Measurements from ENCODE around the gene DICER1.

Gene DICER1

DNA sequence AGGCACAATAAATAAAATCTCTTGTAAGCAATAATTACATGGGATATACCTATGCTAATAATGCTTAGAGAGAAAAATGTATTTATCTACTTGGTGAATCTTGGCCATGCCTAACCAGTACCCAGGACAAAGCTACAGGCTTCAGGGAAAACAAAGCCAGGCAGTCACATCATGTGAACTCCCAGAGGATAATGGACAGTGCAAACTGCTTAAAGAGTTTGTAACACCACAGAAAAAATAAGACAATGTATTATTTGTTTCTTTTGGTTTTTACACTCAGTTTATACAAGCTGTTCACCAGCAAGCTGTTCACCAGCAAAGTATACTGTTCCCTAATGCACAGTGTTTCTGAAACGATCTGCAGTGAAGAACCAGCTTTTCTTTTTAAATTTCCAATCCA is 38.0 kb downstream of the DICER1 start:
- peaks cover 44% of the 10 kb centered on the region for H3K36me3 ChIP-seq (ENCODE audit: insufficient read depth, low read length)
- no peak overlapping the region for H3K9ac ChIP-seq (ENCODE audit: low read length)
- H3K4me3 ChIP-seq (ENCODE audit: low read depth in 1 of 2, low read length in 2 of 2) = no peak overlapping the region
- H3K27me3 ChIP-seq (ENCODE audit: control insufficient read depth in 1 of 2, insufficient read depth in 2 of 2, low read length in 2 of 2) = no peaks in the 10 kb centered on the region
- peaks cover 7% of the 10 kb centered on the region for H3K4me1 ChIP-seq (ENCODE audit: insufficient read depth, low read length)
- no peak overlapping the region for H3K27ac ChIP-seq (ENCODE audit: low read depth, low read length)
- no peaks in the 10 kb centered on the region for H3K9me3 ChIP-seq (ENCODE audit: low read length)

- Histone ChIP-seq H3K4me1 (ENCODE audit: insufficient read depth, low read length) (peaks cover 7% of the 10 kb centered on the region), H3K9ac (ENCODE audit: low read length) (no peak overlapping the region), H3K9me3 (ENCODE audit: low read length) (no peaks in the 10 kb centered on the region), H3K27ac (ENCODE audit: low read depth, low read length) (no peak overlapping the region), H3K36me3 (ENCODE audit: insufficient read depth, low read length) (peaks cover 38% of the 10 kb centered on the region), H3K4me3 (ENCODE audit: low read depth in 1 of 2, low read length in 2 of 2) (no peak overlapping the region), H3K27me3 (ENCODE audit: control insufficient read depth in 1 of 2, insufficient read depth in 2 of 2, low read length in 2 of 2) (no peaks in the 10 kb centered on the region)
Measured at GRCh38 chr14:95117937-95118721, 39.2 kb downstream of the DICER1 start.

GRCh38 chr14:95113476-95113875 is 43.9 kb downstream of the DICER1 start:
- H3K36me3 ChIP-seq (ENCODE audit: insufficient read depth, low read length) = peaks cover 58% of the 10 kb centered on the region
- no peak overlapping the region for H3K4me3 ChIP-seq (ENCODE audit: low read depth in 1 of 2, low read length in 2 of 2)
- no peaks in the 10 kb centered on the region for H3K9me3 ChIP-seq (ENCODE audit: low read length)
- no peak overlapping the region for H3K9ac ChIP-seq (ENCODE audit: low read length)
- no peak overlapping the region for H3K27ac ChIP-seq (ENCODE audit: low read depth, low read length)
- no peaks in the 10 kb centered on the region for H3K27me3 ChIP-seq (ENCODE audit: control insufficient read depth in 1 of 2, insufficient read depth in 2 of 2, low read length in 2 of 2)
- no peaks in the 10 kb centered on the region for H3K4me1 ChIP-seq (ENCODE audit: insufficient read depth, low read length)

DNA sequence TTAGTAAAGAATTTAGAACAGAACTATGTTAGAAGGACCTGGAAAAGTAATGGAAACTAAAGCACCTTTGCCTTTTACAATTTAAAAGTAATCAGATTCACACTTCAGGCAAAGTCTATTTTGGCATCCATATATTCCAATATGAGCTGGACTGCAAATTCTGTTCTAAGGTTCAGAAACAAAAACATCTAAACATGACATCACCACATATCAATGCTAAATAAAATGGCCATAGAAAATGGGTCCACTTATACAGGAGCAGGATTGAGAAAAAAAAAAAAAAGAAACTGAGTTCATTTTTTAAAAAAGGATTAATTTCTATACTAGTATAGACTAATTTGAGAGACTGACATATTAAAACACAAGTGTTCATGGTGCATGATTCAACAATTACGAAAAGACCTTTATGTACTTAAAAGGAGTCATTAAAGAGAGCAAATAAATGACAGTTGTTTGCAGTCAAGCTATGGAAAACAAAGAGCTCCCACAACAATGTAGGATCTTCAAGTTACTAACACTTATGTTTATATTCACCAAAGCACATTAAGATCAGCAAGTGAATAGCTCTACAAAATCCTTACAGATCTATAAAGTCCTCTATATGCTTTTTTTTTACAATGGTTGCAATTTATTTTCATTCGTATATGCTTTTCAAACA is 45.7 kb downstream of the DICER1 start:
- Histone ChIP-seq H3K27me3 (ENCODE audit: control insufficient read depth in 1 of 2, insufficient read depth in 2 of 2, low read length in 2 of 2) (no peaks in the 10 kb centered on the region), H3K9ac (ENCODE audit: low read length) (no peak overlapping the region), H3K4me1 (ENCODE audit: insufficient read depth, low read length) (no peaks in the 10 kb centered on the region), H3K36me3 (ENCODE audit: insufficient read depth, low read length) (peaks cover 61% of the 10 kb centered on the region), H3K27ac (ENCODE audit: low read depth, low read length) (no peak overlapping the region), H3K4me3 (ENCODE audit: low read depth in 1 of 2, low read length in 2 of 2) (no peak overlapping the region), H3K9me3 (ENCODE audit: low read length) (no peaks in the 10 kb centered on the region)

DNA sequence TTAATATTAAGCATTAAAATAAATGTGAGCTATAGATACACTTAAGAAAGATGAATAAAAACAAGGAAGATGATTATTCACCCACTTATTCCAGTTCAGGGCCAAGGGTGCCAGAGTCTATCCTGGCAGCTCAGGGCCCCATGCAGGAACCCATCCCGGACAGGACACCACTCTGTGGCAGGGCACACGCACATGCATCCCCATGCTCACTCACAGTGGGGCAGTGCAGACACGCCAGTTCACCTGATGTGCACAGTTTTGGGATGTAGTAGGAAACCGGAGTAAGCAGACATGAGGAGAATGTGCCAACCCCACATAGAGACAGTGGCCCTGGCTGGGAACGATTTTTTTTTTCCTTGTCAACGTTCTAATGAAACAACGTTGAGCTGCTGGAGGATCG is 47.2 kb downstream of the DICER1 start:
- no peak overlapping the region for H3K4me3 ChIP-seq (ENCODE audit: low read depth in 1 of 2, low read length in 2 of 2)
- H3K27ac ChIP-seq (ENCODE audit: low read depth, low read length) = no peak overlapping the region
- no peak overlapping the region for H3K9ac ChIP-seq (ENCODE audit: low read length)
- no peaks in the 10 kb centered on the region for H3K9me3 ChIP-seq (ENCODE audit: low read length)
- no peaks in the 10 kb centered on the region for H3K27me3 ChIP-seq (ENCODE audit: control insufficient read depth in 1 of 2, insufficient read depth in 2 of 2, low read length in 2 of 2)
- H3K4me1 ChIP-seq (ENCODE audit: insufficient read depth, low read length) = no peaks in the 10 kb centered on the region
- peaks cover 53% of the 10 kb centered on the region for H3K36me3 ChIP-seq (ENCODE audit: insufficient read depth, low read length)

- peaks cover 67% of the 10 kb centered on the region for H3K36me3 ChIP-seq (ENCODE audit: insufficient read depth, low read length)
- no peaks in the 10 kb centered on the region for H3K9me3 ChIP-seq (ENCODE audit: low read length)
- H3K4me3 ChIP-seq (ENCODE audit: low read depth in 1 of 2, low read length in 2 of 2) = no peak overlapping the region
- peaks cover 4% of the 10 kb centered on the region for H3K4me1 ChIP-seq (ENCODE audit: insufficient read depth, low read length)
- H3K27me3 ChIP-seq (ENCODE audit: control insufficient read depth in 1 of 2, insufficient read depth in 2 of 2, low read length in 2 of 2) = no peaks in the 10 kb centered on the region
- H3K9ac ChIP-seq (ENCODE audit: low read length) = no peak overlapping the region
- H3K27ac ChIP-seq (ENCODE audit: low read depth, low read length) = no peak overlapping the region
Measured at GRCh38 chr14:95107711-95108110, 49.6 kb downstream of the DICER1 start.

DNA sequence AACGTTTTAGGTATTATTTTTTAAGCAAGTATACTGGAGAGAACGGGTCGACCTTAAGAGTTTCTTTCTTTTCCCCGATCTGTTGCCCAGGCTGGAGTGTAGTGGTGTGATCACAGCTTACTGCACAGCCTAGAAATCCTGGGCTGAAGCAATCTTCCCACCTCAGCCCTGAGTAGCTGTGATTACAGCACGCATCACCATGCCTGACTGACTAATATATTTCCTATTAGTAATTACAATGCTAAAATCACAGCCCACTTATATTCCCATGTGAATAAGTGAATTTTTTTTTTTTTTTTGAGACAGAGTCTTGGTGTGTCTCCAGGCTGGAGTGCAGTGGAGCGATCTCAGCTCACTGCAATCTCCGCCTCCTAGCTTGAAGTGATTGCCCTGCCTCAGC is 50.4 kb downstream of the DICER1 start:
- H3K9me3 ChIP-seq (ENCODE audit: low read length) = no peaks in the 10 kb centered on the region
- H3K9ac ChIP-seq (ENCODE audit: low read length) = no peak overlapping the region
- no peak overlapping the region for H3K27ac ChIP-seq (ENCODE audit: low read depth, low read length)
- H3K36me3 ChIP-seq (ENCODE audit: insufficient read depth, low read length) = peaks cover 74% of the 10 kb centered on the region
- H3K4me1 ChIP-seq (ENCODE audit: insufficient read depth, low read length) = peaks cover 11% of the 10 kb centered on the region
- no peak overlapping the region for H3K4me3 ChIP-seq (ENCODE audit: low read depth in 1 of 2, low read length in 2 of 2)
- no peaks in the 10 kb centered on the region for H3K27me3 ChIP-seq (ENCODE audit: control insufficient read depth in 1 of 2, insufficient read depth in 2 of 2, low read length in 2 of 2)

- Histone ChIP-seq H3K4me1 (ENCODE audit: insufficient read depth, low read length) (peaks cover 30% of the 10 kb centered on the region), H3K4me3 (ENCODE audit: low read depth in 1 of 2, low read length in 2 of 2) (no peak overlapping the region), H3K36me3 (ENCODE audit: insufficient read depth, low read length) (peaks cover 77% of the 10 kb centered on the region), H3K27me3 (ENCODE audit: control insufficient read depth in 1 of 2, insufficient read depth in 2 of 2, low read length in 2 of 2) (no peaks in the 10 kb centered on the region), H3K27ac (ENCODE audit: low read depth, low read length) (no peak overlapping the region), H3K9me3 (ENCODE audit: low read length) (no peaks in the 10 kb centered on the region), H3K9ac (ENCODE audit: low read length) (no peak overlapping the region)
Measured at GRCh38 chr14:95104911-95105310, 52.4 kb downstream of the DICER1 start.

DNA sequence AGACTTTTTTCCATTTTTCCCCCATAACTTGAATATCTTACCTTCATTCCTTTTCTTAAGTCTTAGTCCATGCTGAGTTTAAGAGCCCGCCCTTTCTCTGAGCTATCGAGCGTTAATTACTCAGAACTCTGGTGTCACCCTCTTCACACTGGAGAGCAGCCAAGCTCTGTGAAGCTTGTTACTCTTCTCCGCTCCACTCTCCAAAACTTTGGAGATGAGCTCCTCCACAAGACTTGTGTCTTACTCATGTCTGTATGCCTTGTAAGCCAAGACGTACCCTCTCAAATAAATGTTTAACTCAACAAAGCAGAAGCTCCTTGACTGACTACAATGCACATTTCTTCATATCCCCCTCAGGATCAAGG is 54.7 kb downstream of the DICER1 start:
- no peaks in the 10 kb centered on the region for H3K27me3 ChIP-seq (ENCODE audit: control insufficient read depth in 1 of 2, insufficient read depth in 2 of 2, low read length in 2 of 2)
- H3K4me3 ChIP-seq (ENCODE audit: low read depth in 1 of 2, low read length in 2 of 2) = no peak overlapping the region
- H3K9ac ChIP-seq (ENCODE audit: low read length) = no peak overlapping the region
- peaks cover 39% of the 10 kb centered on the region for H3K4me1 ChIP-seq (ENCODE audit: insufficient read depth, low read length)
- no peaks in the 10 kb centered on the region for H3K9me3 ChIP-seq (ENCODE audit: low read length)
- H3K27ac ChIP-seq (ENCODE audit: low read depth, low read length) = no peak overlapping the region
- H3K36me3 ChIP-seq (ENCODE audit: insufficient read depth, low read length) = peaks cover 60% of the 10 kb centered on the region

DNA sequence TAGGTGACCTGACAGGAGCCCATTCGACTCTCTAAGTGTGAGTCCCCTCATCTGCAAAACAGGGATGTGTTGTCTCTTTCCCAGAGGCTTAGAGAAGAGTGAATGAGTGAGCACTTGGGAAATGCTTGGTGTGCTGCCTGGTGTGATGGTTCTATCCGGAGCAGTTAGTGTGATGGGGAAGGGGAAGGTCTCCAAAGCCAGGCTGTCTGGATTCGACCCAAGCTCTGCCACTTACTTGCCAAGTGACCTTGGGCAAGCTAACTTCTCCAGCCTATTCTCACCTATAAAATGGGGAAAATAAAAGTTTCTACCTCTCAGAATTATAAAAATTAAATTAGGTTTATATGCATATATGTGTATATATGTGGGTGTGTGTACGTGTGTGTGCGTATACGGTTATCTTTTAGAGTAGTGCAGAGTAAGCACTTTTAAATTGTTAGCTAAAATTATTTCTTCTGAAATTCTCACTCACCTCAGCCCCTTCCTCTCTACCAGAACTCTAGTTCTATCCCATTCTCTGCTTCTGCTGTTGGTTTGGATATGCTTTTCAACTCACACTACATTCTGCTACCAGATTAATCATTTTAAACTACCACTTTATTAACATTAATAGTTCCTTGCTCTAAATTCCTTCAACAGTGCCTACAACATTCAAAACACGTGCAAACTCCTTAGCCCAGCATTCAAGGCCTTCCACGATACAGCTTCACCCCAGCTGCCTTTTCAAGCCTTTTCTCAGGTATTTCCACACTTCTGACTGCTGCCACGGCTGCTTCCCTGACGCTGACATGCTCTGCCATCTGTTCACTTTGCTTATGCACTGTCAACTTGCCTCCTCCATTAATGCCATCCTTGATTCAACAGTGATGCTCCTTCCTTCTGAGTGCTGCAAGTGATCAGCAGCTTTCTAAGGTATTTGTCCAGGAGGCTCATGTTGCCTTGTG is 55.3 kb downstream of the DICER1 start:
- H3K4me1 ChIP-seq (ENCODE audit: insufficient read depth, low read length) = peaks cover 43% of the 10 kb centered on the region
- no peak overlapping the region for H3K9ac ChIP-seq (ENCODE audit: low read length)
- H3K27me3 ChIP-seq (ENCODE audit: control insufficient read depth in 1 of 2, insufficient read depth in 2 of 2, low read length in 2 of 2) = no peaks in the 10 kb centered on the region
- peaks cover 55% of the 10 kb centered on the region for H3K36me3 ChIP-seq (ENCODE audit: insufficient read depth, low read length)
- H3K9me3 ChIP-seq (ENCODE audit: low read length) = no peaks in the 10 kb centered on the region
- no peak overlapping the region for H3K4me3 ChIP-seq (ENCODE audit: low read depth in 1 of 2, low read length in 2 of 2)
- H3K27ac ChIP-seq (ENCODE audit: low read depth, low read length) = no peak overlapping the region

- Histone ChIP-seq H3K36me3 (ENCODE audit: insufficient read depth, low read length) (peaks cover 53% of the 10 kb centered on the region), H3K4me3 (ENCODE audit: low read depth in 1 of 2, low read length in 2 of 2) (no peak overlapping the region), H3K9ac (ENCODE audit: low read length) (no peak overlapping the region), H3K27me3 (ENCODE audit: control insufficient read depth in 1 of 2, insufficient read depth in 2 of 2, low read length in 2 of 2) (no peaks in the 10 kb centered on the region), H3K9me3 (ENCODE audit: low read length) (no peaks in the 10 kb centered on the region), H3K4me1 (ENCODE audit: insufficient read depth, low read length) (peaks cover 58% of the 10 kb centered on the region), H3K27ac (ENCODE audit: low read depth, low read length) (no peak overlapping the region)
Measured at GRCh38 chr14:95098984-95099599, 58.2 kb downstream of the DICER1 start.

Data from muscle layer of colon (tissue), 2 donors.